Activated CD4-positive, alpha-beta T cell treated with anti-CD3 and anti-CD28 coated beads for 4 hours (primary cell): ENCODE data around the gene CELF1.
A peak's percentile ranks its signal among the peaks of the same experiment; 100 is the strongest.

Source experiments
- DNase-seq, 2 donors: peaks; one replicate each; pipeline ENCODE4 v3.0.0-alpha.2; 2020

The CELF1 gene

GRCh38 chr11:47552566-47553405 lies at the start of gene CELF1:
Gene CELF1, minus strand, starts transcription at chr11:47553132. Its CDS starts 53,609 bp downstream, at chr11:47499523.
- peak; percentile 89 to 90 for DNase-seq

- DNase-seq = no peak
Observed at GRCh38 chr11:47599902-47600301, 47.0 kb upstream of the CELF1 start.

GRCh38 chr11:47595967-47596366 lies 43.0 kb upstream of the CELF1 start:
- no peak for DNase-seq

- no peak for DNase-seq
Observed at GRCh38 chr11:47595029-47595428, 42.1 kb upstream of the CELF1 start.

- DNase-seq = no peak
Observed at GRCh38 chr11:47593934-47594855, 41.3 kb upstream of the CELF1 start, which contains the start of gene C1QTNF4. Gene C1QTNF4, minus strand, starts transcription at chr11:47594411. Its CDS starts 3,601 bp downstream, at chr11:47590810.

GRCh38 chr11:47593492-47593933 lies 40.6 kb upstream of the CELF1 start:
- no peak for DNase-seq

GRCh38 chr11:47592970-47593369 lies 40.0 kb upstream of the CELF1 start:
- DNase-seq = no peak

- DNase-seq = no peak
Observed at GRCh38 chr11:47592251-47592650, 39.3 kb upstream of the CELF1 start.

GRCh38 chr11:47591764-47592163 lies 38.8 kb upstream of the CELF1 start:
- DNase-seq = no peak

- no peak for DNase-seq
Observed at GRCh38 chr11:47589977-47590861, 37.3 kb upstream of the CELF1 start.

- no peak for DNase-seq
Observed at GRCh38 chr11:47589584-47589976, 36.6 kb upstream of the CELF1 start.

- no peak for DNase-seq
Observed at GRCh38 chr11:47589118-47589517, 36.2 kb upstream of the CELF1 start.

GRCh38 chr11:47587723-47588326 lies 34.9 kb upstream of the CELF1 start:
- DNase-seq = no peak

- no peak for DNase-seq
Observed at GRCh38 chr11:47587039-47587716, 34.2 kb upstream of the CELF1 start.

- DNase-seq = no peak
Observed at GRCh38 chr11:47586098-47586855, 33.3 kb upstream of the CELF1 start, which contains the start of gene FAM180B. Gene FAM180B, plus strand, starts transcription at chr11:47586678. Its CDS starts 91 bp downstream, at chr11:47586769.

GRCh38 chr11:47583844-47584243 lies 30.9 kb upstream of the CELF1 start:
- no peak for DNase-seq

- DNase-seq = peak; percentile 85 to 87
Observed at GRCh38 chr11:47578524-47579494, 25.9 kb upstream of the CELF1 start, which contains the start of the genes KBTBD4 and NDUFS3. Gene KBTBD4, minus strand, starts transcription at chr11:47578970. Its CDS starts 19 bp downstream, at chr11:47578951. Gene NDUFS3, plus strand, starts transcription at chr11:47579074. Its CDS starts 18 bp downstream, at chr11:47579092.

GRCh38 chr11:47577460-47578041 lies 24.6 kb upstream of the CELF1 start:
- no peak for DNase-seq

- DNase-seq = no peak
Observed at GRCh38 chr11:47573321-47573720, 20.4 kb upstream of the CELF1 start.
